Measurements from ENCODE around the gene GPD1.

The GPD1 gene

GRCh38 chr12:50088577-50089335 lies 15.1 kb upstream of the GPD1 start:
- peak; percentile 82 for TF ChIP-seq CTCF (IDR thresholded peaks at IDR 0.05; ENCODE audit: extremely low read depth, missing control alignments)
- DNase-seq (ENCODE audit: low spot score) = peak; percentile 76

- no peak for TF ChIP-seq CTCF (IDR thresholded peaks at IDR 0.05; ENCODE audit: extremely low read depth, missing control alignments)
Measured at GRCh38 chr12:50089730-50090129, 14.1 kb upstream of the GPD1 start.

GRCh38 chr12:50090391-50090790 lies 13.4 kb upstream of the GPD1 start:
- no peak for TF ChIP-seq CTCF (IDR thresholded peaks at IDR 0.05; ENCODE audit: extremely low read depth, missing control alignments)
- no peak for DNase-seq (ENCODE audit: low spot score)

More at GRCh38 chr12:50089730-50090129, 14.1 kb upstream of the GPD1 start:
- DNase-seq (ENCODE audit: low spot score) = no peak

GRCh38 chr12:50097952-50098351 lies 5.9 kb upstream of the GPD1 start:
- no peak for TF ChIP-seq CTCF (IDR thresholded peaks at IDR 0.05; ENCODE audit: extremely low read depth, missing control alignments)
- DNase-seq (ENCODE audit: low spot score) = no peak

- no peak for TF ChIP-seq CTCF (IDR thresholded peaks at IDR 0.05; ENCODE audit: extremely low read depth, missing control alignments)
- no peak for DNase-seq (ENCODE audit: low spot score)
Measured at GRCh38 chr12:50099302-50100008, 4.4 kb upstream of the GPD1 start.

GRCh38 chr12:50100561-50100960 lies 3.2 kb upstream of the GPD1 start:
- DNase-seq (ENCODE audit: low spot score) = no peak
- TF ChIP-seq CTCF (IDR thresholded peaks at IDR 0.05; ENCODE audit: extremely low read depth, missing control alignments) = no peak

GRCh38 chr12:50101663-50102062 lies 2.1 kb upstream of the GPD1 start:
- no peak for DNase-seq (ENCODE audit: low spot score)
- TF ChIP-seq CTCF (IDR thresholded peaks at IDR 0.05; ENCODE audit: extremely low read depth, missing control alignments) = no peak

Measured in GM20000 (cell line).